Measurements from ENCODE around the gene FKBP11.

The FKBP11 gene

DNA sequence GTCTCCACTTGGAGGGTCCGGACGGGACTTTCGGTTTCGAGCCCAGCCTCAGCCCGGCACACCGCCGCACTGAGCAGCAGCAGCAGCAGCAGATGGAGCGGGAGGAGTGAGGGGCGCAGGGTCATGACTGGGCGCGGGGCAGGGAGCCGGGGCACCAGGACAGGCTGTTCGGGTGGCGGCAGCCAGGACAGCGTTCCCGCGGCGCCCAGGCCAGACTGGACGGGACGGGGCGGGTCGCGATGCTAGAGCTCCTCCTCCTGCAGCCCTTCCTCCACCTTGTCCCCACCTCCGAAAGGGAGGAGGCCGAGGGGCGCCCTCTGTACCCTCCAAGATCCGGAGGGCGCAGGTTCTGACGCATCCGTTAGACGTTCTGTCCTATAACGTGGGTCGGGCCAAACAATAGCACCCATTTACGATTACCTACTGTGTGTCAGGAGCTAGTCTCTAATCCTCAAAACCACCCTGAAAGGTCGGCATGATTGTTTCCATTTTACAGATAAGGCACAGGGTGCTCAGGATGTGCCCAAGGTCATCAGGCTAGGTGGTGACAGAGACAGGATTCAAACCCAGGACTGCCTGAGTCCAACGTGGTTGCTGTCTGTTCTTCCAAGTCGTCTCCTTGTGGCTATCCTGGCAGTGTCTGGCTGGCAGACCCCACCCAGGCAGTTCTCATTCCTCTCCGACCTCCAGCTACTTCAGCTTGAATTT lies at the start of gene FKBP11:
Gene FKBP11, minus strand, starts transcription at position 189 of the 708 bp plus-strand sequence. Its CDS starts 64 bp downstream, at position 125.
- no peak for DNase-seq

DNA sequence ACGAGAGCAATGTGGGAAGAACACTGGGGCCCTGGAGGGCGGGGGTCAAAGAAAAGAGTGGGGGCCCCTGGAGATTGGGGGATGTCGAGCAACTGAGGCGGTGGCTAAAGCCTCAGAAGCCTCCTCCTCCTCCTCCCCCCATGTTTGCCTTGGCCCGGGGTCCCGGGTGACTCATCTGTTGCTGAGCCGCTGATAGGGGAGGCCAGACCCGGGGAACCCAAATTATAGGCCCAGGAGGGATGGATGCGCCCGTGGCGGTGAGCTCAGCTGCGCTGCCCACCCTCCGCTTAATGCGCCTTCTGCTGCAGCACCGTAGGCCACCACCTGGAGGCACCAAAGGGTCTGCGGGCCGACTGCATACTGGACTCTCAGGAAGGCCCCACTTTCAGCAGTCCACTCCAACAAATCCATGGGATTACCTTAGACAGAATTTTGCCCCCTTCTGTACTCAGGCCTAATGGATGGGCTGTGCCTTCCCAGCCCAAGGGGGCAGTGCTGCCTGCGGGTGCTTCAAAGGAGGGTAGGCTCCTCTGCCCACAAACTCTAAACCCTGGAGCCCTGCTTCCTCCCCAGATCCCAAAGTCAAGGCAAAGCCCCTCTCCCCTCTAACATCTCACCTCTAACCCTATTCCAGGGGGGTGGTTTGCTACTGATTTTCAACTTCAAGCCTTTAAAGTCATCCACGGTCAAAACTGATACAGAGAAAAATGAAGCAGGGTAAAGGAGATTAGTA lies 48.8 kb upstream of the FKBP11 start:
- DNase-seq = peak; percentile 53

DNA sequence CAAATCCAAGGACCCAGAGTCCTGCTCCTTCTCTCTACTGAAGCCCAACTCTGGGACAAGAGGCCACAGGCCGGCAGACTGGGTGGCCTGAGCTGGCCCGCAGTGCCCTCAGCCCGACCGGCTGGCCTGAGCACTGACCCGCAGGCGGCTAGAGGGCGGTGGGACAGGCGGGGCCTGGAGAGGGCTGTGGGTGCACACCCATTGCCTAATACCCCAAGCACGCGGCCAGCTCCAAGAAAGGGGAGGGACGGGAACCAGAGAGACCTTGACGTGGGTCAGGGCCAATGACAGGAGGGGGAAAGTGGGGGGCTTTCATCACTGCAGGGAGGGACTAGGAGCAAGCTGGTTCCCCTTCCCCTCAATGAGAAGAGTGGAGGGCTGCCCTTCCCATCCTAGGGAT lies 48.2 kb upstream of the FKBP11 start:
- peak; percentile 57 for DNase-seq

DNA sequence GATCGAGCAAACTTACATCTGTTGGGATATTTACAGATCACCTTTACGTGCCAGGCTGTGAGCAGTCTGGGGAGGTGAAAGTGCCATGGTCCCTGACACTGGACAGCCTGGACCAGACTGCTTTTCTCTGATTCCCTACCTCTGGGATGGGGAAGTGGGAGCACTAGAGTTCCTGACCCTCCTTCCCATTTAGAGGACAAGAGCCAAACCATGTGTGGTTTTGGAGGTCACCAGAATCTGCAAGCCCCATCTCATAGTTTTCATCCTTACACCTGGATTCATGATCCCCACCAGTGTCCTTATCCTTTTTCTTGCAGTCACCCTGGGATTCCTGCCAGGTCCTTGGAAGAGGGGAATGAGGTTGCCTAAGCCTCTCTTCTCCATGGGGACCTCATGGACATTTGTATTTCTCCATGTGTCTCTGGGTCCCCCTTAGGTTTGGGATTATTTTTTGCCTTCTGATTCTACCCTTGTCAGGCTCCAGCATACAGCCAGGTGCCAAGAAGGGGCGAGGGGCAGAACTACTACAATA lies 47.7 kb upstream of the FKBP11 start:
- DNase-seq = no peak

DNA sequence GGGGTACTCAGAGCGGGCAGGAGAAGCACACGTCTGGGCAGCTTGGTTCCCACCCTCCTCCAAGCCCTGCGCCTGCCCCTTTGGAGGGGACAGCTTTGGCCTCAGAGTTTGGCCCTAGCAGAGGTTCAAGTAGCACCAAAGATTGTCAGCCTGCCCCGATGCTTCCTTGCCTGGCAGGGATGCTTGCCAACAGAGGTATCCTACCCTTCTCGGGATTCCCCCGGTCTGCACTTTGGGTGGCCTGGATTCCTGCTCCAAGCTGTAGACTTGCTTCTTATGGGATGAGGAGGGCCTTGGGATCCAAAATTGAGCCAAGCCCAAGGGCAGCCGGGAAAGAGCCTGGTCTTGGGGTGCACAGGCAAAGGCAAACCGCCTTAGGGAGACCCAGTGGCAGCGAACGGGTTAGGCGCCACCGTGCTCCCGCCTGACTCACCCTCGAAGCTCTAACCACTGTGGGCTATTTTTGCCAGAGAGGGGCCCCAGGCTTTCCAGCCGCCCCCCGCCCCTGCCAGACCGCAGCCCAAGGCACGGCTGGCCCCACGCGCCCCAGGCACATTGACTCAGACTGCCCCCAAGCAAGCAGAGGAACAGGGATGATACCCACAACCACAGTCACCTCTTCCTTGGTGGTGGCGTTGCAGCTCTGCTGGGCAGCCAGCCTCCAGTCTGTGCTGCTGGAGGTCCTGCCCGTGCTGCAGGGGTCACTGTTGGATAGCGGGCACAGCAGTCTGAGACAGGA lies 47.1 kb upstream of the FKBP11 start:
- no peak for DNase-seq

DNA sequence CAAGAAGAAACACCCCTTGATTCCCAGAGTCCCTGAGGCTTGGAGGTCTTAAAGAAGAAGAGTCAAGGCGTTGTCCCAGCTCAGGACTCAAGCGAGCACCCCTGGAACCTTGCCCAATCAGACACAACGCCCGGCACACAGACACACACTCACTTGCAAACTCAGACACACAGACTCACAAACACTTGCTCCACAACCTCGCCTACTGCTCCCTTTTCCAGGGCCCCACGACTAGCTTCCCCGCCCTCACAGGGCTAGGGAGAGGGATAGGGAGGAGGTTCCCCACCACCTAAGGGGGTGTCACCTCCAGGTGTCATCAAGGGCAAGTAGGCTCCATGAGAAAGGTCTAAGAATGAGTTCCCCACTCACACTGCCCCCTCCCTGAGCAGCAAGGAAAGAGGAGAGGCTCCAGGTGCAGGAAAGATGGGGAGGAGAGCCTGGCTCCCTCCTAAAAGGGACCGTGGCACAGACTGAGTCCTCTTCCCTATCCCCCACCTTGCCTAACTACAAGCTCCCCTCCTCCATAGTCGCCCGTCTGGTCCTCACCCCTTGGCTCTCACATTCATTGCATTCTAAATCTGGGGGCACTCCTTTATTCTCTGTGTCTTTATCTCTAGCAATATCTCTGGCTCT lies 45.5 kb upstream of the FKBP11 start:
- no peak for DNase-seq

DNA sequence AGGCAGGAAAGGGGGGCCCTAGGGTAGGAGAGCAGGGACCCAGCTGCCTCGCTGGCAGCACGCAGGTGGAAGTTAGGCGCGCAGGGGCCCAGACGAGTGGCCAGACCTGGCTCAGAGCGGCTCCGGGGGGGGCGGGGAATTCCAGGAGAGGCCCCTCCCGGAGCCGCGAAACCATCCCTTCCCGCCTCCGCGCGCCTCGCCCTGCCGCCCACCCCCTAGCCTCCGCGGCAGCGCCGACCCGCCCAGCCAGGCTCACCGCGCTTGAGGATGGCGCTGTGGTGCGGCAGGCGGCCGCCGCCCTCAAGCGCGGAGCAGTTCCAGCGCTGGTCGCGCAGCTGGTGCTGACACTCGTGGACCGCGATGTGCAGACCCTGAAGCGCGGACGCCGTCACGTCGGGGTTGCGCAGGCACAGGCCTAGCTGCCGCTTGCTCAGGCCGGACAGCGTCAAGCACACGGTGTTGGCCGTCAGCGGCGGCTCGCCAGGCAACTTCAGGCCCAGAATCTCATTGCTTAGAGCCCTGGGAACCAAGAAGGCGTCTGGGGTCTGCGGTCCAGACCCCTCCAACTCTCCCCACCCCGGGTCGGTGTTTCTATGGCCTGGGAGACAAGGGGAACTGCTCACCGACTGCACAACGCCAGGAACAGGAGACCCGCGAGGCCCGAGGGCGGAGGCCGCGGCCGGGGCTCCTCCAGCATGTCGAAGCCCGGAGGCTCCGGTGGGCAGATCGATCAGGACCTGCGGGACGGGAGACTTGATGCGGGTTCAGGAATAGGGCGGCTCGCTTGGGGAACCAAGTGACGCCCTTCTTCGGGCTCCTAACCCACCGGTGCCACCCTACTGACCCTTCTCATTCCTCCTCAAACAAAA lies 44.8 kb upstream of the FKBP11 start:
- DNase-seq = no peak

DNA sequence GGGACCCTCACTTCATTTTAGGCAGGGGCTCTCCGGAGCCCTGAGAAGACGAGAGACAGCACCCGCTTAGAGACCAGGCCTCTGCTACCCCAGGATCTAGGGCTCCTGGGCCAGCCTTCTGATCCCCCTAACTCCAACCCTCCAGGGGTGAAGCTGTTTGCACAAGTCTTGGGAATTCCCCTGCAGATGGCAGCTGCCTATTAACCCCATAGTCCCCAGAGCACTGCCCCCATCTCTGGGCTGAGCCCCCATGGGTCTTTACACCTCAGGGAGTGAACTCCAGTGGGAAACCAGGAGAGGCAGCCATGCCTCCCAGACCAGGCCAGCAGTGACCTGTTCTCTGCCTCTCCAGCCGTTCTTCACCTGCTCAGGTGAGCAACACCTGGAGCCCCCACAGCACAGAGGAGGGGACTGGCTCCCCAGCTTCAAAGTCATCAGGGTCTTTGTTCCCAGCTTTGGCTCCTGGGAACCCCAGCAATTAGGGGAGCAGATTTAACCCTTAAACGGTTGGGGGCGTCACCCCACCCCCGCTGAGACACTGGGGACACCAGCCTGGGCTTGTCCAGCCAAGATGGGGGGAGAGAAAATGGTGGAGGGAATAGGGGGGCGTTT lies 44.0 kb upstream of the FKBP11 start:
- DNase-seq = no peak

DNA sequence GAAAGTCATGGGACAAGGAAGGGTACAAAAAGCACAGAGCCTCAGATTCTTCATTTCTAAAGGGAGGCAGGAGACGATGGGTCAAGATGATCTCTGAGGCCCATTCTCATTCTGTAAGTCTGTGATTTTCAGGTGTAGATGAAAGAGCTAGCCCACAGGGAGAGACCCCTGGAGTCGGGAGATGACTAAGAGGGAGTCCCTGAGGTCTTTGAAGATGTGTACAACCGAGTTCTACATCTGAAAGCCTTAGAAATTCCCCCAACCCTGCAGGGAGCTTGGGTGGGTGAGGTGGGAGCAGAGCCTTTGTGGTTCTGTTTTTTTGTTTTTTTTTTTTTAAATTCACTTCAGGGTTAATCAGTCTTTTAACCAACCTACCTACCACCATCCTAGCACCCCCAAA lies 43.2 kb upstream of the FKBP11 start:
- DNase-seq = no peak

DNA sequence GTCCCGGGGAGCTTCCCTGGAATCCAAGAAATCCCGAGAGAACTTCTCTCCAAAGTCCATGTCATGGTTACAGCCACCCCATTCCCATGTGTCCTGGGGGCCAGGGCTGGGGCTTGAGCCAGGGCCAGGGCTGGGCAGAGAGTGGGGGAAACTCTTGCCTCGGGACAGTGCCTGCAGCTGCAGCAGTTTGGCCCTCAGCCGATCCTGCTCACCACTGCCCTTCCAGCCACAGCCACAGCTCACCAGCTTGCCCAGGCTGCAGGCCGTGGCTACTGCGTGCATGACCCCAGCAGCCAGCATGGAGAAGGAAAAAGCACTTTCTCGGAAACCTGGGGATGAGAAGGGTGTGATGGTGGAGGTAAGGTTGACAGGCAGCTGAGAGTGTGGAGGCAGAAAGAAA lies 42.7 kb upstream of the FKBP11 start:
- DNase-seq = no peak

DNA sequence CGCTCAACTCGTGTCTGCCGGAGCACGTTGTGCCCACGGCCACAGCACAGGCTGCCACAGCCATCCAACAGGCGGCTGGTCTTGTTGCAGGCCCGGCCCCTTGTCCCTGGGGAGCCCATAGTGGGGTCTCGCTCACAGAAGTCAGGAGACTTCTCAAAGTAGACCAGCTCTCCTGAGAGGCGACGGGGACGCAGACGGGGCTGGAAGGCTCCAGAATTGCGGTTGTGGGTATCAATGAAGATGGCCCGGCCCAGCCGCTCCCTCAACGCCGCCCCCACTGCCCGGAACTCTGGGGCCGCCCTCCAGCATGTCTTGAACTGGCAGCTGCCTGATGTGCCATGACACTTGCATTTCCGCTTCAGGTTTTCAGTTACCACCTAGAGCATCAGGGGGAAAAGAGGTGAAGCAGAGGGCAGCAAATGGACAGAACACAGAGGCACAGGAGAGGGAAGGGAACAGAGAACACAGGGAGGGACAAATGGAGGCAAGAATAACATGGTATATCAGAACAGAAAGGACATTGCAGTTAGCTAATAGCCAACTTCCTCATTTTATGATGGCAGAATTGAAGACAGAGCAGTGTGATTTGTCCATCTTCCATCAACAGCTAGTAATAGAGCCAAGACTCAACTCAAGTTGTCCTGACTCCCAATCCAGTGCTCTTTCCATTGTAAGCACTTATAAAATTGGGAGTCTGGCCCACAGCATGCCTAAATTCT lies 41.0 kb upstream of the FKBP11 start:
- peak; percentile 72 for DNase-seq

DNA sequence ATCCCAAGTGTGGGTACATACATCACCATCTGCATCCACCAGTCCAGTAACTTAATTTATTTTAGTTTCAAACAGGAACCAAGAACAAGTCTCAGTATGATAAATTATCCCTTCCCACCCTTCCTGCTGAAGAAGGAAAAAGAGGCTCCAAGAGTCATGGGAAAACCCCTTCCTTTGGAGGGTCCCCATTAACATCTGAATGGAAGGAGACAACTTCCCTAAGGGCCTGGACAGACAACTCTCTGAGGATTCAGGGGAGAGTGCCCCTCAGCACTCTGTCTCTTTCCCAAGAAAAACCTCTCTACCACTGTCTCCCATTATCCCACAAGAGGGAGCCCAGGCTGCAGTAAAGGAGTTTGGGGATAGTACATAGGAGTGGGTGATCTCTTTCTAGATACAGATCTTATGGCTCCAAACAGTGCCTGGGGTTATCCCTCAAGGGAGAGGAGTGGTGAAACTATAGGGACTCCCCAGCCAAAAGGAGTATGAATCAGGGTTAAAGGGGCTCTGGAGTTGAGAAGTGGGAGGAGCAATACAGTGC lies 40.1 kb upstream of the FKBP11 start:
- DNase-seq = peak; percentile 42

DNA sequence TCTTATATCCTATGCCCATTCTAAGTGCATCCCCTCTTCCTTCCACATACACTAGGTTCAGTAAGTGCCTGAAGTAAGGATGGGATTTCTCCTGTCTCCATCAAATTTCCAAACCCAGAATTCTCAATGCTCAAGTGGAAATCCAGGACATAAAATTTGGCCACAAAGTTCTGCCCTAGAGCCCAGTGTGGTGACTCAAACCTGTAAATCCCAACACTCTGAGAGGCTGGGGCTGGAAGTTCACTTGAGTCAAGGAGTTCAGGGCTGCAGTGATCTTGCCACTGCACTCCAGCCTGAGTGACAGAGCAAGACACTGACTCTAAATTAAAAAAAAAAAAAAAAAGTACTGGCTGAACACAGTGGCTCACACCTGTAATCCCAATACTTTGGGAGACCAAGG lies 36.5 kb upstream of the FKBP11 start:
- DNase-seq = no peak

DNA sequence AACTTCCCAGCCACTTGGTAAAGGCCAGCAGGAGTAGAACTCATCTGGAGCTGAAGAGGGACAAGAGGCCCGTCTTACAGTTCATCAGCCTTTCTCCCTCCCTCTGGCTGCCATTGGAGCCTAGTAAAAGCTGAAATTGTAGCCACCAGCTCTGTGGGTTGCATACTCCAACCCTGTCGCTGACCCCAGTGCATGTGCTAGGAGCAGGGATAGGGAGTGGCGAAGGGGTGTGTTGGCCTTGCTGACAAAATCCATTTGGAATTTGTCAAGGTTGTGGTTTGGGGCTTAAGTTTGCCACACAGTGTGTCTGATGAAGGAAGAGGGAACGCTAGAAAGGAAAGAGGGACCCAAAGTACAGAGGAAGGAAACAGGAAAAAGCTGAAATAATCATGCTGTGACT lies 36.0 kb upstream of the FKBP11 start:
- DNase-seq = no peak

DNA sequence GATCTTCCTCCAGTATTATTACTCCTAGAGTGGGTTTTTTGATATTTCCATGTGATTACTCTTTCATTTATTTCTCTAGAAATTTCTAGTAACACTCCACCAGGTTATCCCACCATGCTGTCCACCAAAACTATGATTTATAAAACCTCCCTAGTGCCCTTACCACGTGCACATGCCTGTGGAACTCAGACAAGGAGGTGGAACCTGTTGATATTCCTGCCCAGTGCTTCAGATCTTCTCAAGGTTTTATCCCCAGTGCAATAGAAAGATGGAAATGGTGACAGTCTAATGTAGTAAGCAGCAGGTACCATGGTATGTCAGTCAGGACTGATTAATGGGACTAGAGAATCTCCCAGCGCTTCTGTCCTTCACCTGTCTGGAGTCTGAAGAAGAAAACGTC lies 35.5 kb upstream of the FKBP11 start:
- no peak for DNase-seq

DNA sequence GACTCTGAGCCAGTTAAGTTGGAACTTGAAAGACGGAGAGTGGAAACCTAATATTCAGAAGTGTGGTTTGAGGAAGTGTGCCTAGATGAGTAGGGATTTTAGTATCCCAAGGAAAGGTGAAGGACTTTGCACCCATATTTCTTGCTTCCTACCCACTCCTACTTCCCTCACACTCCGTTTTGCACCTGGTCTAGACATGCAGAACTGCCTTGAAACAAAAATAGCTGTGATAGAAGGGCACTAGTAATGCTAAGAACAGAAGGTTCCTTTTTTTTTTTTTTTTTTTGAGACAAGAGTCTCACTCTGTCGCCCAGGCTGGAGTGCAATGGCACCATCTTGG lies 32.7 kb upstream of the FKBP11 start:
- no peak for DNase-seq

DNA sequence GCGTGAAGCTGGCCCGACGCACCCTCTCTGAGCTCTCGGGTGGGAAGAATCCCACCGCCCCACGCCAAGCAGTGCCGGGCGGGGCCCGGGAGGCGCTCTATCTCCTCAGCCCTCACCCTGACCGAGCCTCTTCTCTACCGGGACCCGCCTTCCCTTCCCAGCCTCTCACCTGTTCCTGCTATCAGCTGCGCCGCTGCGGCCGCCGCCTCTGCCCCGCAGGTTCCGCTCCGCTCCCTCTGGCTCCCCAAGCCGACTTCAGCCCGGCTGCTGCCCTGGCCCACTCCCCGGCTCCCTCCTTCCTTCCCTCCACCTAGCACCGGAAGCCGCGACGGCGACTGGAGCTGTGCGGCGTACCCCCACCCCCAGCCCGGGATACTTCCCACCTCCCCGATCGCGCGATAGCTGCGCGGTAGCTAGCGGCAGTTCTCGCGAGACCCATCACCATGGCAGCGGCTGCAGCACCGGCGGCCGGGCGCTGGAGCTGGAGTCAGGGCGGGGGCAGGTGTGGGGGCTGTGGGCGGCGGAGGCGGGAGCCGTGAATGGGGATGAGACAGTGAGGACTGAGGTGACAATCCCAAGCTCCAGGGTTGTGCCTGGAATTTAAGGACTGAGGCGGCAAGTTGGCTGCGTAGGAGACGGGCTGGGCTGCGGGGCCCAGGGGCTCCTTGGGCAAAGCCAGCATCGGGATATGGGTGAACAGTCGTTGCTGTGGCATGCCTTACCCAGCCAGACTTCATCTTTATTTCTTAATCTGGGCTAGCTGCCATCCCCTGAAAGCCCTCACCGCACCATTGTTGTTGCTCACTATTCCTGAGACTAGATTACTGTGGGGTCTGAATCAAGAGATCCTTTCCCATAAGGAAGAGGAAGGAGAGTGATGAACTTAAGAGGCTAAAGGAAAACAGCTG lies 32.1 kb upstream of the FKBP11 start, which contains the start of gene ARF3:
Gene ARF3, minus strand, starts transcription at position 347 of the 908 bp plus-strand sequence. CDS start 16,392 bp downstream, outside the sequence.
- DNase-seq = peak; percentile 92

DNA sequence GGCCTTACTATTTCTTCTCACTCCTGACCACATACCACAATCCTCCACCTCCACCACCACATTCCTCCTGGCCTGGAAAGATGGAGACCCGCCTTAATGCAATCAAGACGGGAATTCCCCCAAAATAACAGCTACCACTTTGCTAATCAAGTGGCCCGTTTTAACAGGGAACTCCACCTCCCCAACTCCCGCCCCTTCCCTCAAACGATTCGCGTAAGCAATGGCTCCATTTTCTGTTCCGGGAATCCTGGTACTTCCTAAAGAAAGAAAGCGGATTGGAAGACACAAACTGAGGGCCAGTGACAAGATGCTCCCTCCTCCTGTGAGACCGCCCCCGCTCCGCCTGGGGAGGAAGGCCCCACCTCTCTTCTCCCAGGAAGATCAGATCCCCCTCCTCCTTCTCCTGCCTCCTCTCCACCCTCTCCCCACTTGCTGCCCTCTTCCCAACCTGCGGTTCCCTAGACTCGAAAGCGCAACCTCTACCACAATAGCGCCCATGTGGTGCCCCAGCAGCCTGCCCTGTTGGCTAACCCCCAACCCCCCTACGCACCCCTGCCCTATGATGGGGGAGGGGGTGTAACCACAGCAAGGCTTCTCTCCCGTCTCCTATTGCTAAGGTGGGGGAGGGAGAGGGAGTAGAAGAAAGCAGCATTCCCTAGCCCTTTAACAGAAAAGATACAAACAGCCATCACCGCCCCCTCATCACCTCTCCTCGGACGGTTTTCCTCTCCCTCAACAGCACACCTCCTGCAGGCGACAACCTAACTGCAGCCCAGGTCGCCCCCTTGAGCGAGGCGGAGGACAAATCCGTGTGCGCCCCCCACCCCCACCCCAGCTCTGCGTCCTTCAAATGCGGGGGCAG lies 31.2 kb upstream of the FKBP11 start:
- DNase-seq = peak; percentile 95
